ENCODE data around the gene PPP1R3E.

DNA sequence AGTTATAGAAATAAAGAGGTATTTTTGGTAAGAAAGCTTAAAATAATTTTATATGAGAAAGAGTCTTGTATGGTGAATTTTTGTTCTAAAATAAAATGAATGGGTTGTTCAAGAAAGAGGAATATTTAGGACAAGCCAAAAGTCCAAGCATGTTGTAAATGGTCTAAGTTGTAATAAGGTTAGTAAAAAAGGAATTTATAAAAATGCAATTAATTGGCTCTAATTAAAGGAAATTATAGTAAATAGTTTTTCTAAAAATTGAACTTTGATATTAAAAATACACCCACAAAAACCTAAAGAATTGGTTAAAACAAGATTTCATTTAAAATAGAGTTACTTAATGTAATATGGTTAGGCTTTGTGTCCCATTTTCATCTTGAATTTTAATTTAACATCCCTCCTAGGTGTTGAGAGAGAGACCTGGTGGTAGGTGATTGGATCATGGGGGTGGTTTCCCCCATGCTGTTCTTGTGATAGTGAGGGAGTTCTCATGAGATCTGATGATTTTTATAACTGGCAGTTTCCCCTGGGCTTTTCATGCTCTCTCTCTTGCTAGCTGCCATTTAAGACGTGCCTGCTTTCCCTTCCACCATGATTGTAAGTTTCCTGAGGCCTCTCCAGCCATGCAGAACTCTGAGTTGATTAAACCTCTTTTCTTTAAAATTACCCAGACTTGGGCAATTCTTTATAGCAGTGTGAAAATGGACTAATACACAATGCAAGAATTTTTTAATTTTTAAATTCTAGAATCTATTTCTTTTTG lies 37.0 kb upstream of the PPP1R3E start:
- TF ChIP-seq, protein P1, sequence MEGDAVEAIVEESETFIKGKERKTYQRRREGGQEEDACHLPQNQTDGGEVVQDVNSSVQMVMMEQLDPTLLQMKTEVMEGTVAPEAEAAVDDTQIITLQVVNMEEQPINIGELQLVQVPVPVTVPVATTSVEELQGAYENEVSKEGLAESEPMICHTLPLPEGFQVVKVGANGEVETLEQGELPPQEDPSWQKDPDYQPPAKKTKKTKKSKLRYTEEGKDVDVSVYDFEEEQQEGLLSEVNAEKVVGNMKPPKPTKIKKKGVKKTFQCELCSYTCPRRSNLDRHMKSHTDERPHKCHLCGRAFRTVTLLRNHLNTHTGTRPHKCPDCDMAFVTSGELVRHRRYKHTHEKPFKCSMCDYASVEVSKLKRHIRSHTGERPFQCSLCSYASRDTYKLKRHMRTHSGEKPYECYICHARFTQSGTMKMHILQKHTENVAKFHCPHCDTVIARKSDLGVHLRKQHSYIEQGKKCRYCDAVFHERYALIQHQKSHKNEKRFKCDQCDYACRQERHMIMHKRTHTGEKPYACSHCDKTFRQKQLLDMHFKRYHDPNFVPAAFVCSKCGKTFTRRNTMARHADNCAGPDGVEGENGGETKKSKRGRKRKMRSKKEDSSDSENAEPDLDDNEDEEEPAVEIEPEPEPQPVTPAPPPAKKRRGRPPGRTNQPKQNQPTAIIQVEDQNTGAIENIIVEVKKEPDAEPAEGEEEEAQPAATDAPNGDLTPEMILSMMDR (conservative IDR thresholded peaks at IDR 0.05 in 1 of 2, IDR thresholded peaks at IDR 0.05 in 1 of 2; ENCODE audit: extremely low read depth in 1 of 2, insufficient read depth in 1 of 2, low read depth in 1 of 2, low read length in 2 of 2) = no peak
- TF ChIP-seq EZH2 (IDR thresholded peaks at IDR 0.05; ENCODE audit: borderline replicate concordance, low read length) = no peak

Measured in mammary epithelial cell (primary cell).